GM04504 (cell line): Measurements from ENCODE around the gene DDX19B.
A peak's percentile ranks its signal among the peaks of the same experiment; 100 is the strongest.
"Not testable (repeated sequence)": the region's sequence is repeated elsewhere in the genome, so short reads cannot be mapped to it uniquely, and the experiment has no call there.

Source experiments
- DNase-seq: peaks from one replicate; pipeline ENCODE4 v3.0.0-alpha.2; 2012; ENCODE audit warnings: low read depth

The DDX19B gene

DNA sequence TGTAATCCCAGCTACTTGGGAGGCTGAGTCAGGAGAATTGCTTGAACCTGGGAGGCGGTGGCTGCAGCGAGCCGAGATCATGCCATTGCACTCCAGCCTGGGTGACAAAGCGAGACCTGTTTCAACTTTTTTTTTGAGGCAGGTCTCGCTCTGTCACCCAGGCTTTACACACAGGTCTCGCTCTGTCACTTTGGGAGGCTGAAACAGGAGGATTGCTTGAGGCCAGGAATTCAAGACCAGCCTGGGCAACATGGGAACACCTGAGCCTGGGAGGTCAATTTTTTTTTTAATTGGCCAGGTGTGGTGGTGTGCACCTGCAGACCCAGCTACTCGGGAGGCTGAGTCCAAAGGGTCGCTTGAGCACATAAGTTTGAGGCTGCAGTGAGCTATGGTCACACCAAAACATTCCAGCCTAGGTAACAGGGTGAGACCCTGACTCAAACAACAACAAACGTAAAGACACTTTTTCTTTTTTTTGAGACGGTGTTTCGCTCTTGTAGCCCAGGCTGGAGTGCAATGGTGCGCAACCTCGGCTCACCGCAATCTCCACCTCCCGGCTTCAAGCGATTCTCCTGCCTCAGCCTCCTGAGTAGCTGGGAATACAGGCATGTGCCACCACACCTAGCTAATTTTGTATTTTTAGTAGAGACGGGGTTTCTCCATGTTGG, 11.5 kb upstream of the DDX19B start:
- not testable (repeated sequence) for DNase-seq

GRCh38 chr16:70289229-70290094, 9.5 kb upstream of the DDX19B start, which contains the start of gene AARS1:
TSS of gene AARS1 (minus strand) at chr16:70289506. CDS start at chr16:70282763, 6,743 bp downstream.
- peak; percentile 100 for DNase-seq

- DNase-seq, result no peak
These were observed 8.0 kb upstream of the DDX19B start for GRCh38 chr16:70290949-70291519.

GRCh38 chr16:70292148-70292547, 6.8 kb upstream of the DDX19B start:
- not testable (repeated sequence) for DNase-seq

DNA sequence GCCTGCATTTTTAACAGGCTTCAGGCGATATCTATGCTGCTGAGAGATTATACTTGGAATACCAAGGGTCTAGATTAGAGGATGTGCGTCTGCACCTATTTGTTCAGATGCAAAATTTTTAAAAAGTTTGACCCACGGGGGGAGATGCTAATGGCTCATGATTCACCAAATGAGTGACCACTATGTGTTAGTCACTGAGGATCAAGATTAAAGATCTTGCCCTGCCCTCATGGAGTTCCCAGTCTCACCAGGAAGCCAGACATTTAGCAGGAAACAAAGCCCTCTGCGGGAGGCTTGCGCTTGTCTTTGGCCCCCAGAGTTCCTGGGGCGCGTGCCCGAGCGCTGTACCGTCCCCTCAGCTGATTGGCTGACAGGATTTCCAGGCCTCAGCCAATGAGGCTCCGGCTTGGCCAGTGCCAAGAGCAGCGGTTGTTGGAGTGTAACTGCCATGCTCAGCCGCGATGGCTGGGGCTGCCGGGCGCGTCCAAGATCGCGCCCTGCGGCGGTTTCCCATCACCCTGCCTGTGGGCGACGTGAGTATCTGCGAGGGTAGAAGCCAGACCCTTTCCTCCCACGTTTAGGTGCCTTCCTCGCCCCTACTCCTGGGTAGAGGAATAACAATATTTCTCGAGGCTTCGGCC, 4.5 kb upstream of the DDX19B start:
- DNase-seq, result no peak

- DNase-seq, result no peak
These were observed 3.4 kb upstream of the DDX19B start for GRCh38 chr16:70295634-70296033.

DNA sequence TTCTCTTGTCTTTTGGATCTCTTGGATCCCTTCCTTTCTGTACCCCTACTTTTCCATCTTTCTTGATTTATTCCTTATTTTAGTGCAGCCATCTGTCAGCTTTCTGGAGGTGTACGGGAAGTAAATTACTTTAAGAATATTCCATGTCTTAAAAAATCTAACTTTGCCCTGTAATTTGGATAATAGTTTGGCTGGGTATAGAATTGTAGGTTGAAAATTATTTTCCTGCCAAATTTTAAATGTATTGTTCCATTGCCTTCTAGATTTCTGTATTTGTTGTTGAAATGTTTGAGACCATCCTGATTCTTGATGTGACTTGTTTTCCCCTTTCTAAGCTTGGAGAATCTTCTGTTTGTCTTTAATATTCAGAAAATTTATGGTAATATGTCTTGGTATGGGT, 2.1 kb downstream of the DDX19B start:
- DNase-seq, result no peak

DNA sequence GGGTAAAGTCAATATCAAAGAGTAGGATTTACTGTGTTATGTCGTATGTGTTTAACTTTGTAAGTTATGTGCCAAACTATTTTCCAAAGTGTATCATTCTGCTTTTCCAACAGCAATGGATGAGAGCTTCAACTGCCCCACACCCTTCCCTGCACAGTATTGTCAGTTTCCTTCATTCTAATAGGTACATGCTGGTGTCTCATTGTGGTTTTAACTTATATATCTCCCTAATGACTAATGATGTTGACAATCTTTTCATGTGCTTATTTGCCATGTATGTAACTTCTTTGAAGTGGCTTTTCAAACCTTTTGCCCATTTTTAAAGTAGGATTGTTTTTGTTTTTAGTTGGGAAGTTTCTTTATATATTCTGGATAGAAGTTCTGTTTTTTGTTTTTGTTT, 3.8 kb downstream of the DDX19B start:
- DNase-seq, result no peak

GRCh38 chr16:70304892-70305448, 6.0 kb downstream of the DDX19B start:
- no peak for DNase-seq

DNA sequence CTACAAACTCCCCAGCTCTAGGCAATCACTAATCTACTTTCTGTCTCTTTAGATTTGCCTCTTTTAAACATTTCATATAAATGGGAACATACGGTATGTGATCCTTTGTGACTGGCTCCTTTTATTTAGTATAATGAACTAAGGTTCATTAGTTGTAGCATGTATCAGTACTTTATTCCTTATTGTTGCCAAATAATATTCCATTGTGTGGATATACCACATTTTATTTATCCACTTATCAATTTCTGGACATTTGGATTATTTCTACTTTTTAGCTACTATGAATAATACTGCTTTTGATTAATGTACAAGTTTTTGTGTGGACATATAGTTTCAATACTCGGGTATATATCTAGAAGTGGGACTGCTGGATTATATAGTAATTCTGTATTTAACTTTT, 7.9 kb downstream of the DDX19B start:
- no peak for DNase-seq

- not testable (repeated sequence) for DNase-seq
These were observed 8.7 kb downstream of the DDX19B start for GRCh38 chr16:70307726-70308125.

- DNase-seq, result no peak
These were observed 21.1 kb downstream of the DDX19B start for GRCh38 chr16:70320121-70320520.

DNA sequence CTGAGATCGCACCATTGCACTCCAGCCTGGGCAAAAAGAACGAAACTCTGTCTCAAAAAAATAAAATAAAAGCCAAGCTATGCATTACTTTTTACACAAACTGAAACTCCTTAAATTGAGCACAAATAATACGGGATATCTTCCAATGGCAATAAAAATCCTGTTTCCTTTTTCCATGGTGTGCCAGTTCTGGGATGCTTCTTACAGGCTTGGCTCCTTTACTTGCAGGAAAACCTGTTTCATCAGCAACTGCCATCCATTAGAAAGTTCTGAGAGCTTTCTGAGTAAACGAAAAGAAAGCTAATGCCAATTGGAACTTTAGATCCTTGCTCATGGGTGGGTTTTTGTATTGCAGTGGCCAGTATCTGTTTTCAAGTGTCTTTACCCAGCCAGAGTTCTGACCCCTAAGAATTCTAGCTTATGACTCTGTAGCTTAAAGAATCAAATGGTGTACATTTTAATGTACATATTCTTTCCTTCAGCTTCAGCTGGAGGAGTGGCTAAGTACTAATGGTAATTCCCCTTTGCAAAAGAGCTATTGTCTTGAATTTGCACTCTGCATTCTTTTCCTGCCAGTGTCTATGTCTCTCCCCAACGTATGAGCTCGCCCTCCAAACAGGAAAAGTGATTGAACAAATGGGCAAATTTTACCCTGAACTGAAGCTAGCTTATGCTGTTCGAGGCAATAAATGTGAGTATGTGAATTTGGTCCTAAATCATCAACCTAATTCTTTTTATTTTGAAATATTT, 26.2 kb downstream of the DDX19B start:
- no peak for DNase-seq

GRCh38 chr16:70331091-70331490, 32.1 kb downstream of the DDX19B start:
- no peak for DNase-seq

DNA sequence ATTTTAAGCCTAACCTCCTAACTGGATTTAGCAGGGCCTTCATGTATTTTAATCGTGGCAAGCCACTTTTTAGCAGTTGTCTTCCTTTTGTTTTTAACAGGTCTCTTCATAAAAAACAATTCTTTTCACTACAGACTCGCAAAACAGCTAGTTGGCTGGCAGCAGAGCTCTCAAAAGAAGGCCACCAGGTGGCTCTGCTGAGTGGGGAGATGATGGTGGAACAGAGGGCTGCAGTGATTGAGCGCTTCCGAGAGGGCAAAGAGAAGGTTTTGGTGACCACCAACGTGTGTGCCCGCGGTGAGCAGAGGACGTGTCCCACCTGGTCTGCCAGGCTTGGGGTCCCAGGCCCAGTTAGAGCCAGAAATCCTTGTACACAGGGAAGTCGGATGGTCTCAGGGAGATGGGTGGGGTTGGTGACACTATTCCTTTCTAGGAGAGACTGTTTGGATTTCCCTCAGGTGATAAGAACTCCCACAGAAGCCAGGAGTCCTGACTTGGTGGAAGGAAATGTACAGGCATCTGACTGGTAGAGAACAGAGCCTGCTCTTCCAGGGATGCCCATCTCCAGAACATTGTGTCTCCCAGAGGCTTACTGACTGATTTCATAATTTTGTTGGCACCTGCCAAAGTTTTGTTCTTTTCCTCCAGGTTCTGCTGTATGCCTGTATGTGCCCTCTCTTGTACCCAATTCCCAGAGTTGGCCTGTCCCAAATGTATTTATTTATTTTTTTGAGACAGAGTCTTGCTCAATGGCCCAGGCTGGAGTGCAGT, 32.8 kb downstream of the DDX19B start:
- no peak for DNase-seq

- DNase-seq, result not testable (repeated sequence)
These were observed 33.7 kb downstream of the DDX19B start for GRCh38 chr16:70332728-70333127.

- no peak for DNase-seq
These were observed 38.8 kb downstream of the DDX19B start for GRCh38 chr16:70337814-70338213.

DNA sequence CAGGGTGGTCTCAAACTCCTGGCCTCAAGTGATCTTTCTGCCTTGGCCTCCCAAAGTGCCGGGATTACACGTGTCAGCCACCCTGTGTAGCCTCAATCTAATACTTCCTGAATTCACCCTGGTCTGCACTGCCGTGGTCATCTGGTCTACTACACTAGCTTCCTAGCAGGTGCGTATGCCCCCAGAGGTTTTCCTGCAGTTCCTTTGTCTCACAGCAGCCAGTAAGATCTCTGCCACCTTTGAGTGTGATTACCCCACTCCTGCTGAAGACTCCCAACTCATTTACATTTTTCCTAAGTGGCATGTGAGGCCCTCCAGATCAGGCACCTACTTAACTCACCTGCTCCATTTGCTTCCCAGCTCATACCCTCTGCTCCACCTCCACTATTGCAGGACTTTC, 42.6 kb downstream of the DDX19B start:
- no peak for DNase-seq

- DNase-seq, result no peak
These were observed 43.0 kb downstream of the DDX19B start for GRCh38 chr16:70342016-70342415.

- no peak for DNase-seq
These were observed 46.9 kb downstream of the DDX19B start for GRCh38 chr16:70345840-70346239.

- DNase-seq, result no peak
These were observed 50.0 kb downstream of the DDX19B start for GRCh38 chr16:70348991-70349390.
